ENCODE measurements around the gene FAM13B.
"Not testable (repeated sequence)": the region's sequence is repeated elsewhere in the genome, so short reads cannot be mapped to it uniquely, and the experiment has no call there.

Gene FAM13B

DNA sequence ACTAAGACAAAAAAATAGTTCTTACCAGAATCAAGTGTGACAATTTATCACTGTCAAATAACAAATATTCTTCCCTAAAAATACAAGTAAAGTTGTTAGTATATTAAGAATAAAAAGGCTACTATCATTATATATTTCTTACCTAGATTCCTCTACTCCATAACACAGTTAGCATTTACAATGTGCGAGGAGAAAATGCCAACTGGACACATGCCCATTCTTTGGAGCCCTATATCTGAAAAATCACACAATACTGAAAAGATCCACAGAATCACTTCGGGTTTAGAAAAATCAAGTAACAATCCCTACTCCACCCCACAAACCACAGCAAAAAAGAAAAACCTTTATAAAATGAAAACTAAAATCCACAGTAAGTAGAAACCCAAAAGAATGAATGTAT, 72.7 kb downstream of the FAM13B start:
- no peak for DNase-seq

DNA sequence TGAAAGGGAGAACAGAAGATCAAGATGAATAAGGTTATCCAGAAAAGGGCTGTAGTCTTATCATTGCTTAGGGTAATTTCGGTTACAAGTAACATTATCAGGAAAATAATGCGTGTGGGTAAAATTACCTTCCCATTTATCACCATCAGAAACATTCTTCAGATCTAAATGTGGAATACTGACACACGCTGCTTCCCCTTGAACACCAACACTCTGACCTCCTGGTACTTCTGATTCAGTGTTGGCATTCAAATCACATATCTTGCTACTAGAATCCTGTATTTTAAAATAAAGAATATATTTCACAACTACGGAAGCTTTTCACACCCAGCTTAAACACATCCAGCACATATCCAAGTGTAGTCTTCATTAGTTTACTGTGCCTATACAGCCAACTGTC, 73.4 kb downstream of the FAM13B start:
- no peak for DNase-seq

DNA sequence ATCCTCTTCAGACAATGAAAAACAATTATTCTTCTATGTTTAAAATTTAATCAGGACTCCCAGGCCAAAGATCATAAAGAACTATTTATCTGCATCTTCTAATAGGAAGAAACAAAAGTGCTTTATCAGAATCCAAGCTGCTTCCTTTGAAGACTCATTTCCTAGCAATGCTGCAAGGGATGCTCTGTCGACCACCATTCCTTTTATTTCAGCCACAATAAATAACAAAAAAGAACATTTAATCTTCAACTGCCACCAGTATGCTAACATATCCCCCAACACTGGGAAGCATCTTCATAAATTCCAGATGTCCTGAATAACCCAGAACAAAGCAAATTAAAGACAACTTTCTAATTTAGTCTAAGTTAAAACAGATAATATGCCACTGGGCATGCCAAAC, 74.9 kb downstream of the FAM13B start:
- DNase-seq, result no peak

DNA sequence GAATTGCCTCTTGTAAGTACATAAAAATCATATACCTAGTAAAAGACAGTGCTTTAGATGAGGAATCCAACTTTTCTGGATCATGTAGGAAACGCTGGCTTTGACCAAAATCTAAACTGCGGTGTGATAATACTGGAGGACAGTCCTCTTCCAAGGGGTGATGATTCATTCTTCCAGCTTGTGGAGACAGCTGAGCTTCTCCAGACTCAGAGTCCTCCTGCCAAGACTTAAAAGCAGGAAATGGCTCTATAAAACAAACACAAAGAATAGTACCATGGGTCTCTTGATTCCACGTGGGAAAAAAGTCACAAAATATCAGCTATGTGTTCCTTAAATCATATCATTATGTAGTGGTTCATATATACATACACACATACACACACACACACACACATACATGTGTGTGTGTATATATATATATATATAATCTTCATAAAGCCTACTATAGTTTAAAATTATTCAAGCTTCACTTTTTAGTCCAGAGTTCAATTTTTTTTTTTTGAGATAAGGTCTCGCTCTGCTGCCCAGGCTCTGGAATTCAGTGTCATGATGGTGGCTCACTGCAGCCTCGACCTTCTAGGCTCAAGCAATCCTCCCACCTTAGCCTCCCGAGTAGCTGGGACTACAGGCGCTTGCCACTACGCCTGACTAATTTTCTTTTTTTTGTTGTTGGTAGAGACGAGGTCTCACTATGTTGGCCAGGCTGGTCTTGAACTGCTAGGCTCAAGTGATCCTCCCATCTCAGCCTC, 78.6 kb downstream of the FAM13B start:
- DNase-seq, result no peak

DNA sequence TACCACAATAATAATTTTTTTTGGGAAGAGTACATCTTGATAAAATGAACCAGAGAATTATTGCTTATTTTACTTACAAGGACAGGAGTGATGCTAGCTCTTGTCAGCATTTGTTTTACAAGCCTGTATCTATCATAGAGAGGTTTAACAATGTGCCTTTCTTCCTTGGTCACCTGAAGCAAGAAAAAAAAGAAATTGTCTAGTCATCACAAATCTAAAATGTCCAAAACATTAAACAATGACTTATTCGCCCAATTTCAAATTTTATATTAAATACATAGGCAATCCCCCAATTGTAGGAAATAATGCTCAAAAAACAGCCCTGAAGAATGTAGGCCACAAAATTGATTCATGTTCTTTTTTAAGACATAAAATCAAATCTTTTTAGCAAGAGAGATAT, 87.1 kb downstream of the FAM13B start:
- DNase-seq, result no peak

DNA sequence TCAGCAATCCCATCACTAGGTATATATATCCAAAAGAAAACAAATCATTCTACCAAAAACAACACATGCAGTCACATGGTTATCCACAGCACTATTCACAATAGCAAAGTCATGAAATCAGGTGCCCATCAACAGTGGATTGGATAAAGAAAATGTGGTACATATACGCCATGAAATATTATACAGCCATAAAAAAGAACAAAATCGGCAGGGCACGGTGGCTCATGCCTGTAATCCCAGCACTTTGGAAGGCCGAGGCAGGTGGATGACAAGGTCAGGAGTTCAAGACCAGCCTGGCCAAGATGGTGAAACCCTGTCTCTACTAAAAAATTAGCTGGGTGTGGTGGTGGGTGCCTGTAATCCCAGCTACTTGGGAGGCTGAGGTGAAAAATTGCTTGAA, 88.6 kb downstream of the FAM13B start:
- not testable (repeated sequence) for DNase-seq

DNA sequence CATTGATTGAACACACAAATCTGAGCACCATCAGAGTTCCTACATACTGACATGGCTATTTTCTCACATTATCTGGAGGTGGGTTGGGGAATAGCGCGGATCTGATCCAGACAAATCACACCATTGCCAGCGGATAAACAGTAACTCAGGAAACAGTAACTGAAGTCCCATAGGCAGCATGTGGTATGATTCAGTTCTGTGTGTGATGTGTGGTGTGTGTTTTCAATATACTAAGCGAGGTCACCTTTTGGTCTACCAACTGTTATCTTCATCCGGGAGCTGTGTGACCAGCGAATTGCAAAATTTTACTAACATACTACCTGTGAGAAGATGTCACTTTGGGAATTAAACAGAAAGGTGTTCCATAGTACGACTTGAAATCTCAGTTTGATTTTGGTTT, 93.5 kb downstream of the FAM13B start:
- no peak for DNase-seq

DNA sequence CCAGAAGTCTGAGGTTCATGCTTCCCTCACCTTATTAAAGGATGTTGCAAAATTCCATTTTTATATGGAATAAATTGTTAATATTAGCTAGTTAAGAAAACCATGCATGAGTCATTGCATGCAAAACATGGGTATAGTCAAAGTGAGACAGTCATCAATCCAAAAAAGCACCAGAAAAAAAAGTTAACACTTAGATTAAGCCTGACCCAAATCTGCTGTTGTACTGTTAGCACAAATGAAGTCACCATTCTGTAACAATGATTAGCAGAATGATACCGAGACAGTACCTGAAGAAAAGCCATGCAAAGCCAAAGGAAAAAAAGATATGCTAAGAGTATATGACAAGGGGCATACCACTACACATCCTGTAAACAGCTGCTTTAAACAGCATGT, 94.1 kb downstream of the FAM13B start:
- DNase-seq, result no peak

DNA sequence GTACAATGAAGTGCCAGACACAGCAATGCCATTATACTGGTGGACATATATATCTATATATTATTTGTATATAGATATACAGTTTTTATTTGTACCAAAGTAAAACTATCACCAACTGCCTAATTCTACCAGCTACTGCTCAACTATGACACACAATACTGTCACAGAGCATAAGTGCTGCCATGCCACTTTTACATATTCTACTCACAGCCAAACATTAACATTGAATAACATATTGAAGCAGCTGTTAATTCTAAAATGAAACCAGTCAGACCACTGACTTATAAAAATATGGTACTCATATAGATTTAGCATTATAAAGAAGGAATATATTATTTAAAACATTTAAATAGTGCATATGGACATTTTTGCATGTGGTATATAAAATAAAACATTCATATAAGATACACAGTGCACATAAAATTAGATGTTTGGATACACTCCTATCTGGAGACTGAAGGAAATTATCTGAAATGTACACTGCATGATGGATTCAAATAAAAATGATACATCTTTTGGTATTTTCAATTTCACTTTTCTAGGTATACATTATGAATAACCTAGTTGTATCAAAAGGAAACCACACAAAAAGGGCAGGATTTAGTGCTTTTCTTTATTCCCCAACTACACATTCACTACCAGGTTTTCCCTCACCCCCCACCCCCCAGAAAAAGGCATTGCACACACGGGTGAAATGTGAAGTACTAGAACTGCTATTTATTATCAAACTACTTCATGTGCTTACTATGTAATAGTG, 94.7 kb downstream of the FAM13B start:
- no peak for DNase-seq

DNA sequence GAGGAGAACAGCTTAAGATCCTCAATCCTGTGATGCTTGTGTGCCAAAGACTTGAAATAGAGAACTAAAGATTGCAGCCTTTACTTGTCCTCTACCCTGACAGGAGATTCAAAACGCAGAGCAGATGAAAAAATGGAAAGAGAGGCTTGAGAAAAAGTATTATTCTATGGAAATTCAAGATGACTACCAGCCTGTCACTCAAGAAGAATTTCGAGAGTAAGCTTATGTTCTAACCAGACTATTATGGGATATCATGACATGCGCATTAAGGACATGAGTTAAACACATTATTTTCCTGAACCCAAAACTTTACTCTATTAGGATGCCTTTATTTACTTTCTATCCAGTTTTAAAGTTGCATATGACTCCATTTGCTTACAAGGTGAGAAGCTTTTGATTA, 97.2 kb downstream of the FAM13B start:
- DNase-seq, result no peak

DNA sequence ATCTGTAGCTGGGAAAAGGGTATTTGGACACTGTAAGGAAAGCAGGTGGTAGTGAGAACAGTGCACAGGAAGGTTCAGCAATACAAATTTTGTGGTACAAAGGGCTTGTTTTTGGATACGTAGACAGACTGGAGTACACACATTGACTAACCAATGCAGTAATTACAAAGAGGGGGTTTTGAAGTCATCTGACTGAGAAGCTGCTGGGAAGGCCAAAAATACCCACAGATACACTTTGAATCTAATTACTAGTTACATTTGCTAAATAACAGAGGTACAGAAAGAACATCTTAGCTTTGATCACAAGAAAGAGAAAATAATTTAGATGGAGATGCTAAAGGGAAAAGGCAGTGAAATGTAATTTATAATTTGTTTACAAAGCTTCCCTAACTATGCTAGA, 97.7 kb downstream of the FAM13B start:
- no peak for DNase-seq

DNA sequence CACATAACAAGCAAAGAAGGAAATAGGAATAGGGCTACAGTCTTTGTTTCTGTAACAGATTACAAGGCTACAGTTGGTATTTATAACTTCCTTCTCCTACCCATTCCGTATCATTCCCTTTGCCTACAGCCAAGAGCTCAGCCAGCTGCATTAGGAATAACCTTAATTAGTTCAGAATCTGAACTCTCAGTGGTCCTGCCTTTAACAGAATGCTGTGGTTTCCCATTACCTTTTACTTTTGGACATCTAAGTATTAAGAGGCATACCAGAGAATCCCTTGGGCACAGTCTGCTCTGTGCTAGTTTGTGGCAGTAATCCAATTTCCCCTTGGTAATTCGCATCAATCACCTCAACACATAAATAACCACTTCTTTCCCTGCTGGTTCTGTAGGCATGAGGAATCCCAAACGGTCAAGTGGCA, 99.4 kb downstream of the FAM13B start:
- no peak for DNase-seq

DNA sequence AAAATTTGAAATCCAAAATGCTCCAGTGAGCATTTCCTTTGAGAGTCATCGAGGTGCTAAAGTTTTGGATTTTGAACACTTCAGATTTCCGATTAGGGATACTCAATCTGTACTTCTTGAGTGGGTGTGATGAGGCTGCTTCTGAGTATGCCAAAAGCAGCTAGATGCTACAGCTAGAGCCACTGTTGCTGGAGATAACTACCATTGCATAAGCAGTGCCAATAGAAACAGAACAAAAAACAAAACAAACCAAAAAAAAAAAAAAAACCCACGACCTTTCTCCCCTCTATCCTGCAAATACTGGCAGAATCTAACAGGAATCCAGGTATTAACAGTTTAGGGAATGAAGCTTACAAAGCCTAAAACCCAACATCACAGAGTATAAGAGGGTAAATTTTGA, 100.1 kb downstream of the FAM13B start:
- no peak for DNase-seq

DNA sequence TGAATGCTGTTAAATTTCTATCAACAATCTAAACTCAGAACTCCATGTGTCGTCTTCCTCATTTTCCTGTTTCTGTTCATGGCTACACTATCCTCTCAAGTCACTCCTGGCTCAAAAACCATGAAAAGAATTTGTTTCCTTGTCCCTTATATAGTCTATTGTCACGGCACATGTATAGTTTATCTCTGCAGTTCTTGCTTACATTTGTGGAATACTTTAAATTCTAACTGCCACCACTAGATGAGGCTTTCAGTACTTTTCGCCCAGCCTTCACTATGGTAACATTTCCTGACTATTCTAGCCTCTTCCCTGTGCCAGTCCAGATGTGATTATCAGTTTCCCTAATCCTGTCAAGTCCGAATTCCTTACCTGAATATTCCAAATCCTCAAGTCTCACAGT, 109.0 kb downstream of the FAM13B start:
- DNase-seq, result no peak

DNA sequence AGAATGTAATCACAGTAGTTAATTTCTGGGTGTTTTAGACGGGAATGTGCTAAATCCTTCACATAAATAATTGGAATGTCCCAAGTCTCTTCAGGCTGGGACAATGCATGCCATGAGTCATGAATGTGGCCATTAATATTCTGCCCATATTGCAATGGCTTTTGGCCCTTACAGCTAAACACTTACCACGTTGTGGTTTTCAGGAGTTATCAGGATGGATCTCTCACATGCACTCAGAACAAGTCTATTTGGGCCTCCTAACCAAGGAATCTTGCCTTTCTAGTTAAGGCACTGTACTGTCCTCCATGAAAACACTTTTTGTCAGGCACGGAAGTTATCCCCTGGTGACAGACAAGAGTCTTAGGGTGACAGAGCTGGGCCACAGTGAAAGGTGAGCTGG, 110.9 kb downstream of the FAM13B start:
- DNase-seq, result no peak

DNA sequence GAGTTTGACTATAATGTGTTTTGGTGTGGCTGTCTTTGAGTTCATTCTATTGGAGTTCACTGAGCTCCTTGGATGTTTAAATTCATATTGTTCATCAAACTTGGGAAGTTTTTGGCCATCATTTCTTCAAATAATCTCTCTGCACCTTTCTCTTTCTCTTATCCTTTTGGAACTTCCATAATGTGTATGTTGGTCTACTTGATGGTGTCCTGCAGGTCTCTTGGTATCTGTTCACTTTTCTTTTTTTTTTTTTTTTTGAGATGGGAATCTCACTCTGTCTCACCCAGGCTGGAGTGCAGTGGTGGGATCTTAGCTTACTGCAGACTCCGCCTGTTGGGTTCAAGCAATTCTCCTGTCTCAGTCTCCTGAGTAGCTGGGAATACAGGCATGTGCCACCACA, 116.0 kb downstream of the FAM13B start:
- no peak for DNase-seq

DNA sequence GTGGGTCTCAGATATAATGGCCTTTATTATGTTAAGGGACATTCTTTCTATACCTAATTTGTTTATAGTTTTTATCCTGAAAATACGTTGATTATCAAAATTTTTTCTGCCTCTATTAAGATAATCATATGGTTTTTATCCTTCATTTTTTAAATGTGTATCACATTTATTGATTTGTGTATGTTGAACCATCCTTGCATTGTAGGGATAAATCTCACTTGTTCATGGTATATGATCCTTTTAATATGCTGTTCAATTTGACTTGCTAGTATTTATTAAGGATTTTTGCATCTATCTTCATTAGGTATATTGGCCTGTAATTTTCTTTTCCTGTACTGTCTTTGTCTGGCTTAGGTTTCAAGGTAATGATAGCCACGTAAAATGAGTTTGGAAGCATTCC, 118.1 kb downstream of the FAM13B start:
- DNase-seq, result no peak

DNA sequence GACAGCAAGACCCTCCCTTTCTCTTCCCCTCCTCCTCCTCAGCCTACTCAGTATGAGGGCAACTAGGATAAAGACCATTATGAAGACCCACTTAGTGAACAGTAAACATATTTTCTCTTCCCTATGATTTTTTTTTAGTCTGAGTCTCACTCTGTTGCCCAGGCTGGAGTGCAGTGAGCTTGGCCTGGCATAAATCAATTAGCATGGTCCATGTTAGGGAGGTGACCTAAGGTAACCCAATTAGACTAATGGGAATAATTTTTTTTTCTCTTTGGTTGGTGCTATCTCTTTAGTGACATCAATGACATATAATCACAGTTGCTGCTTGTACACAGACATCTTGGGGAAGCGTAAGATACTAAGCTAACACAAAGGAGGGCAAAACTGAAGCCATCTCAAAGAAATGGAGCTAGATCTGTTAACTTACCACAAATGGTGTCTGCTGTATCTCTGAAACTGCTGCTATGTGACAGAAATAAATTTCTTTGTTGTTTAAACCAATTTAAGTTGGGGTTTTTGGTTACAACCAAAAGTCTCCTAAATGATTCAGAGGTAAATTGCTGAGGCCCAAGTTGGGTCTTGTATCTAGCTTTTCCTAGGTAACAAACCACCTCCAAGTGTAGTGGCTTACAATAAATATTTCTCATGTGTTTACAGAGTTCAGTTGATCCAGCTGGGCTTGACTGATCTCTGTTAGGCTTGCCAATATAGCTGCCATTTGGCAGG, 130.3 kb downstream of the FAM13B start:
- DNase-seq, result no peak

DNA sequence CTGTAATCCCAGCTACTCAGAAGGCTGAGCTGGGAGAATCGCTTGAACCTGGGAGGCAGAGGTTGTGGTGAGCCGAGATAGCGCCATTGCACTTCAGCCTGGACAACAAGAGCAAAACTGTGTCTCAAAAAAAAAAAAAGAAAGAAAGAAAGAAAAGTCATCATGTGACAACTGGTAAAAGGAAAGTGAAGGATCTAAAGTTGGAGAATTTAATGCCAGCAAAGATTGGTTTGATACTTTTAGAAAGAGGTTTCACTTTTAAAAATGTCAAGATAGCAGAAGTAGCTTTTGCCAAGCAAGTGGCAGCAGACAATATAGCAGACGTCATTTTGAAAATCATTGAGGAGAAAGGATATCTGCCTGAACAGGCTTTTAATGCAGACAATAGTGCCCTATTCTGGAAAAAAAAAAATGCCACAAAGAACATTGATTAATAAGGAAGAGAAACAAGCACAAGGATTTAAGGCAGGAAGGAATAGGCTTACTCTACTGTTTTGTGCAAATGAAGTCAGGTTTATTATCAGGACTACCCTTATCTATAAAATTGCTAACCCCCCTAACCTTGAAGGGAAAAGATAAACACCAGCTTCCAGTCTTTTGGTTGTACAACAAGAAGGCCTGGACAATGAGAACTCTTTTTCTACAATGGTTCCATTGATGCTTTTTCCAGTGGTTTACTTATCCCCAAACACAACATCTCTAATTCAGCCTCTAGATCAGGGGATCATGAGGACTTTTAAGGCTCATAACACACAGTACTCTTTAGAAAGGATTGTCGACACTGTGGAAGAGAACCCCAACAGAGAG, 131.7 kb downstream of the FAM13B start:
- DNase-seq, result no peak

DNA sequence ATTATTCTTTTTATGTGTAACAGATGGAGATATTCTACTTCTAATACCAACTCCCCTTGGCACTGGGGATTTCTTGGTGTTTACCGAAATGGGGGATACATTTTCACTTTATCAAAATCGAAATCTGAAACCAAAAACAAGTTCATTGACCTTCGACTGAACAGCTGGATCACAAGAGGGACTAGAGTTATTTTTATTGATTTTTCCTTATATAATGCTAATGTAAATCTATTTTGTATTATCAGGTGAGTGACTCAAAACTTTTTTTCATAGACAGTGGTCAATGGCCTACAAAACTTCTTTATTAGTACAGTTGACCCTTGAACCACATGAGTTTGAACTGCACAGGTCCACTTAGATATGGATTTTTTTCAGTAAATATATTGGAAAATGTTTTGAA, 133.4 kb downstream of the FAM13B start:
- no peak for DNase-seq

DNA sequence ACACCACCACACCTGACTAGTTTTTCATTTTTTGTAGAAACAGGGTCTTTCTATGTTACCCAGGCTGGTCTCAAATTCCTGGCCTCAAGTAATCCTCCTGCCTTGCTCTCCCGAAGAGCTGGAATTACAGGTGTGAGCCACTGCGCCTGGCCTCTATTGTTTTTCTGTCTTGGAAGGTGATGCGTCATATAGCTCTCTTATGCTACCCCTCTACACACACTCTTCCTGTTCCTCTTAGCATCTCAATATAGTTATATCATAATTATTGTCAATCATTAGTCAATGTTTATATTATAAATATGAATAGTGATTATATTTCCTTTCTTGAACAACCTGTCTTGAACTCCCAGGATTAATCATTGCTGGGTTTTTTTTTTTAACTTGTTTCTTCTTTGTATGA, 136.3 kb downstream of the FAM13B start:
- no peak for DNase-seq

DNA sequence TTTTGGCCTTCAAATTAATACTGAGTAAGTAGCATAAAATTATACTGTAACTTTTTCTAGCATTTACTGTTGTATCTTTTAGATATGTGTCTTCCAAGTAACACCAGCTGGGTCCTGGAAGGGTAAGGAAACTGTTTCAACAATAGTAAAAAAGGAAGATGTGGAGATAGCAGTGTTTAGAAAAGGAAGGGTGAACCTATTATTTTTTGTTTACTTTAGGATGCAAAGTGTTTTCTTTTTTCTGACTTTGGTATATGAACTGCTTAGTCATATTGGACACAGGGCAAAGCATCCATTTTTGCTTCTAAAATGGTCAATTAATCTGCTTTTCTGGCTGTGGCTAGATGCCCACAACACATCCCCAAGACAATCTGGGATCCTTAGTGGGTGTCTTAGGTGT, 138.3 kb downstream of the FAM13B start:
- no peak for DNase-seq

DNA sequence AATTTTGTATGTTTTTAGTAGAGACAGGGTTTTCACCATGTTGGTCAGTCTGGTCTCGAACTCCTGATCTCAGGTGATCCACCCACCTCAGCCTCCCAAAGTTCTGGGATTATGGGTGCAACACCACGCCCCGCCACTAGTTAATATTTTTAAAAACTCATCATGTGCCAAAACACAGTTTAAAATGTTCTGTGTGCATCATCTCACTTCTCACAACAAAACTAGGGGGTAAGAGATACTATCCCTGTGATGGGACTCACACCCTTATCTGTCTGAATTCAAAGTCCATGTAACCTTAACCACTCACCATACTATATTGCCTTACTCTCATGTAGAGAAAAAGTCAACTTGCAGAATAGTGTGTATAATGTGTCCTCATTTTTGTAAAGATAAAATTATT, 141.0 kb downstream of the FAM13B start:
- no peak for DNase-seq
